ENCODE results near the gene SPIN3.
A peak's percentile ranks its signal among the peaks of the same experiment; 100 is the strongest.

SPIN3 gene

GRCh38 chrX:56987741-56988140, 7.6 kb downstream of the SPIN3 start:
- DNase-seq (ENCODE audit: low read depth in 1 of 2, low spot score in 1 of 2): no peak
- TF ChIP-seq REST (IDR thresholded peaks at IDR 0.05; ENCODE audit: insufficient replicate concordance, low read depth): no peak
- no peak for TF ChIP-seq POLR2AphosphoS5 (IDR thresholded peaks at IDR 0.05; ENCODE audit: low read depth)
- TF ChIP-seq SPI1 (IDR thresholded peaks at IDR 0.05; ENCODE audit: borderline replicate concordance, low read depth): no peak
- no peak for TF ChIP-seq CTCF (IDR thresholded peaks at IDR 0.05; ENCODE audit: insufficient read depth, low read length)
- TF ChIP-seq GABPA (IDR thresholded peaks at IDR 0.05; ENCODE audit: low read depth): no peak
- no peaks in the 10 kb centered on the region for H3K27me3 ChIP-seq (ENCODE audit: insufficient read depth, poor library complexity, severe bottlenecking)

GRCh38 chrX:56986138-56986537, 9.2 kb downstream of the SPIN3 start:
- Histone ChIP-seq H3K4me3 (replicated peaks; ENCODE audit: insufficient read depth, low read length) (no peak overlapping the region), H3K27ac (replicated peaks) (no peak overlapping the region), H3K27me3 (ENCODE audit: insufficient read depth, poor library complexity, severe bottlenecking) (no peaks in the 10 kb centered on the region)
- no peak for DNase-seq (ENCODE audit: low read depth in 1 of 2, low spot score in 1 of 2)
- no peak for TF ChIP-seq REST (IDR thresholded peaks at IDR 0.05; ENCODE audit: insufficient replicate concordance, low read depth)
- TF ChIP-seq CTCF (IDR thresholded peaks at IDR 0.05; ENCODE audit: insufficient read depth, low read length): no peak
- no peak for TF ChIP-seq SPI1 (IDR thresholded peaks at IDR 0.05; ENCODE audit: borderline replicate concordance, low read depth)
- no peak for TF ChIP-seq POLR2AphosphoS5 (IDR thresholded peaks at IDR 0.05; ENCODE audit: low read depth)
- no peak for TF ChIP-seq GABPA (IDR thresholded peaks at IDR 0.05; ENCODE audit: low read depth)

More at GRCh38 chrX:56987741-56988140, 7.6 kb downstream of the SPIN3 start:
- H3K27ac ChIP-seq (replicated peaks): no peak overlapping the region
- H3K4me3 ChIP-seq (replicated peaks; ENCODE audit: insufficient read depth, low read length): no peak overlapping the region

GRCh38 chrX:56978172-56978571, 17.2 kb downstream of the SPIN3 start:
- H3K27me3 ChIP-seq (ENCODE audit: insufficient read depth, poor library complexity, severe bottlenecking): no peaks in the 10 kb centered on the region
- H3K4me3 ChIP-seq (replicated peaks; ENCODE audit: insufficient read depth, low read length): no peak overlapping the region
- no peak overlapping the region for H3K27ac ChIP-seq (replicated peaks)
- TF ChIP-seq REST (IDR thresholded peaks at IDR 0.05; ENCODE audit: insufficient replicate concordance, low read depth) (no peak), POLR2AphosphoS5 (IDR thresholded peaks at IDR 0.05; ENCODE audit: low read depth) (no peak), CTCF (IDR thresholded peaks at IDR 0.05; ENCODE audit: insufficient read depth, low read length) (peak; percentile 18)
- peak in 1 of 2 experiments; percentile 53 for DNase-seq (ENCODE audit: low read depth in 1 of 2, low spot score in 1 of 2)
